GM18867 (cell line): ENCODE results near the gene ABI2.
A peak's percentile ranks its signal among the peaks of the same experiment; 100 is the strongest.
"Not testable (repeated sequence)": the region's sequence is repeated elsewhere in the genome, so short reads cannot be mapped to it uniquely, and the experiment has no call there.

Experiments
- ATAC-seq: cut with Tn5 transposase; IDR thresholded peaks from one replicate; pipeline ENCODE4 v1.9.1; 2021; ENCODE audit warnings: mild to moderate bottlenecking, moderate library complexity; ENCODE audit not compliant: unreplicated experiment

The ABI2 gene

GRCh38 chr2:203327901-203328759, at the start of gene ABI2:
Gene ABI2, plus strand, starts transcription at chr2:203328394. Its CDS starts 121 bp downstream, at chr2:203328515.
- peak; percentile 55 for ATAC-seq

- no peak for ATAC-seq
These were observed 48.9 kb upstream of the ABI2 start for GRCh38 chr2:203279288-203279687.

DNA sequence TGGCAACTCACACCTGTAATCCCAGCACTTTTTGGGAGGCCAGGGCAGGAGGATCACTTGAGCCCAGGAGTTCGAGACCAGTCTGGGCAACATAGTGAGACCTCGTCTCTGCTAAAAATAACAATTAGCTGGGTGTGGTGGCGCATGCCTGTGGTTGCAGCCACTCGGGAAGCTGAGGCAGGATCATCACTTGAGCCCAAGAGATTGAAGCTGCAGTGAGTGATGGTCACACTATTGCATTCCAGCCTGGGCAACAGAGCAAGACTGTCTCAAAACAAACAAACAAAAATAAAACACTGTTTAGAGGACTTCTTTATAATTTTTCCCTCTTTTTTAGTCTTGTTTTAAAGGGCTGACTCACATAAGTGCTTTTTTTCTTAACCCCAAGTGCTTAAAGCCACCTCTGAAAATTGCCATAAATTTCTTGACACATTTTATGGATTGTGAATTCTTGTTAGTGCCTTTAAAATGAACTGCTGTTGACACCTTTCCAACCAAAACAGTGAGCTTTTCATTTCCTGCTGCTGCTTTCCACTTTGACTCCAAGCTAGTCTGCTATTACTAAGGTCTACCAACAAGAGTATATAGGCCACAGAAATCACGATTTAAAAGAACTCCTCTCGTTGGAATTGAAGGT, 47.6 kb upstream of the ABI2 start:
- ATAC-seq, result no peak

- ATAC-seq, result no peak
These were observed 46.1 kb upstream of the ABI2 start for GRCh38 chr2:203282101-203282500.

DNA sequence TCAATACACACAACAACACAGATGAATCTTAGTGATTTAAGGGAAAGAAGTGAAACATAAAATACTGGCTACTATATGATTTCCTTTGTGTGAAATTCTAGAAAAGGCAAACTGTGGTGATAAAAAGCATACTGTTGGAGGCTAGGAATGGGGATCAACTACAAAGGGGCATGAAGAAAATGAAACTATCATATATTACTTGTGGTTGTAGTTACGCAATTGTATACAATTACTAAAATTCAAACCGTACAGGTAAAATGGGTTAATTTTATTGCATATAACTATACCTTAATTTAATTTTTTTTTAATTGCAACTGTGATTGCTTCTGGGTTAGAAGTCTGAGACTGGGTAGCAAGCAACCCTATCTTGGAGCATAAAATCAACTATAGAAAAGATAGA, 41.7 kb upstream of the ABI2 start:
- ATAC-seq, result no peak

- ATAC-seq, result no peak
These were observed 26.5 kb upstream of the ABI2 start for GRCh38 chr2:203301667-203302066.

DNA sequence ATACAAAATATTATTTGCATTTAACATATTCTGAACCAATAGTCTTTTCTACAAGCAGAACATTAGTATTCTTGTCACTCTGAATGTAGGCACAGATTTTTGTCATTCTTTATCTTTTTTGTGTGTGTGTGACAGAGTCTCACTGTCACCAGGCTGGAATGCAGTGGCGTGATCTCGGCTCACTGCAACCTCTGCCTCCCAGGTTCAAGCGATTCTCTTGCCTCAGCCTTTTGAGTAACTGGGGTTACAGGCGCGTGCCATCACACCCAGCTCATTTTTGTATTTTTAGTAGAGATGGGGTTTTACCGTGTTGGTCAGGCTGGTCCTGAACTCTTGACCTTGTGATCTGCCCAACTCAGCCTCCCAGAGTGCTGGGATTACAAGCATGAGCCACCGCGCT, 25.6 kb upstream of the ABI2 start:
- not testable (repeated sequence) for ATAC-seq

DNA sequence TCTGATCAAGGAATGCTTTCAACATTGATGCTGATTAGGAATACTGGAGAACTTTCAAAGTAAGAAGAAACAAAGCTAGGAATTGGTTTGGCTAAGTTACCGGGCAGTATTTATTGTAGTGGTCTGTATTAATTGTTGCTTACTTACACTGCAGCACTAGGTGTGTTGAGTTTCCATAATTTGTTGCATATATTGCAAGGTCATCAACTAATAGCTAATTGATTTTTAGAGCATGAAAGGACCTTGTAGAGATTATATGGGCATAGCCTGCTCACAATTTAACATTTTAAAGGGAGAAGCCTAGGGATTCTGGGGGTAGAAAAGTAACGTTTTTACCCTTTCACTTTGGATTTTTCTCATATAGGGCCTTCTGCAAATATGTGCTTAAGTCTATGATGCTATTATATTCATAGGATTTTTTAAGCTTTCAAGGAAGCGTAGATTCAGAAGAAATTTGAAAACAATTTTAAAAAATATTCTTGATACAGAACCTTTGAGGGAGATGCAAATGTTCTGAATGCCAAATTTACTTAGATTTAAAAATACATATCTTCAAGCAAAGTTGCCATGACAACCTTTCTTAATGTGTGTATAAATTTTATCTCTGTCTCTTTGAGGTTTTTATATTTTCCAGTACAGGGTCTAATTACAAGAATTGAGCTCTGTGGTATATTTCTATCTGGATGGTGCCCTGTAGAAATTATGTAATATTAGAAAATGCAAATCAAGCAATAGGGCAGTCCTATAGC, 17.3 kb upstream of the ABI2 start:
- ATAC-seq, result no peak

DNA sequence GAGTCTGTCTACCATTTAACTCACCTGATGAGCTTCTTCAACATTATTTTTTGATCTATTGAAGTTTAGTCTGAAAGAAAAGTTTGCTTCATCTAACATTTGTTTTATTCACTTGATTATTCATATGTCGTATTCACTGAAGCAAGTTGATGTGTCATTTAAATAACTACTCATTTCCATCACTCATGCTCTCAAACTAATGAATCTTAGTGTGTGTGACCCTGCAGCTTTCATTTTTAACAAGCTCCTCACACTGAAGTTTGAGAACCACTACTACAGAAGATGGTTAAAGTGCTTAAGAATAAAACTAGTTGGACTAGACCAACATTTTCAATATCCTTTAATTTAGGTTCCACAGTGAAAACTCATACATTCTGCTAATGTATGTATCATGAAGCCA, 1.8 kb upstream of the ABI2 start:
- ATAC-seq, result no peak

- ATAC-seq, result no peak
These were observed 653 bp upstream of the ABI2 start for GRCh38 chr2:203327582-203327900.

DNA sequence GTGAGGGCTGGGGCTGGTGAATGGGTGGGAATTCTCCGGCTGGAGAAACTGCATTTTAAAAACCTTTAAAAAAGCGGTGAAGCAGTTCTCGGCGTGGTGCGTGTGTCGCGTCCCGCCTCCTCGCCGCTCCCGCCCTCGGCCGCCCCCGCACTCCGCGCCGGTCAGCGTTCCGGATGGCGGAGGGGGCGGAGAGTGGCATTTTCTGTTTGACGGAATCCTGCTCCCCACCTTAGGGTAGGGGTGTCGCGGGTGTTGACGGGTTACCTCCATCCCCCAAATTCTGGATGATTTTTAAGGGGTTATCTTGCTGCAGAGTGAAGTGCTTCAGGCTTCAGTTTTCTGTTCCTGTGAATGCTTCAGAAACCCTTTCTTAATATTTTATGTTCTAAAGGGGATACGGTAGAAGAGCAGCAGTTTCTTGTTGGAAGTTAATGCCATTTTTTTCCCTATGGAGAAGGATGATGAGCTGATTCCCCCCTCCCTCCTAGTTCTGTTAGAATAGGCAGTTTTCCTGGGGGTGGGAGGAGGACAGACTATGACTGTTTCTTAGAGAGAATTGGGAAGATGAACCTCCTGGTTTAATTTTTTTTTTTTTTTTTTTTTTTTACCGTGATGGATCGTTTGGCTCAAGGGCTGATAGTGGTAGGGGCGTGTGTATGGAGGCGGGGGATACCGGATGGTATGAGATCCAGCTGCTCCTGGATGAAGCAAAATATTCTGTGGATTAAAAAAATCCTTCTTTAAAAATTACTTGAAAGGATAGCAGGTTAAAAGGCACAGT, 756 bp downstream of the ABI2 start:
- peak; percentile 56 for ATAC-seq

DNA sequence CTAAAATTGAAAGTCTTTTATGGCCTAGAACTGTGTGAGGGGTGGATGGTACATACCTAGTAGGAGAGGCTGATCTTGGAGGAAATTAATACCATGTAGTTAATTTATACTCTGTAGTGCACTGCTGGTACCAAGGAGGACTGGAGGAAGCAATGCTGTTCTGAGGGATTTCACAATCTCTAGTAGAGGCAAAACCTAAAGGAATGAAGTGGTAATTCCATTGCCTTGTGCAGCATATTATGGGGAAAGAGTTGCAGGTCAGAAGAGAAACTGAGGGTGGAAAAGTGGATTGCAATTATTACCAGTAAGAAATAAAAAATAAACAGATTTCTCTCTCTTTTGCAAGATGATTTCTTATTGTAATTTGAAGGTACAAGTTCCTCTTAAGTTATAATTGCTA, 2.2 kb downstream of the ABI2 start:
- no peak for ATAC-seq

GRCh38 chr2:203338322-203338721, 10.1 kb downstream of the ABI2 start:
- ATAC-seq, result no peak

DNA sequence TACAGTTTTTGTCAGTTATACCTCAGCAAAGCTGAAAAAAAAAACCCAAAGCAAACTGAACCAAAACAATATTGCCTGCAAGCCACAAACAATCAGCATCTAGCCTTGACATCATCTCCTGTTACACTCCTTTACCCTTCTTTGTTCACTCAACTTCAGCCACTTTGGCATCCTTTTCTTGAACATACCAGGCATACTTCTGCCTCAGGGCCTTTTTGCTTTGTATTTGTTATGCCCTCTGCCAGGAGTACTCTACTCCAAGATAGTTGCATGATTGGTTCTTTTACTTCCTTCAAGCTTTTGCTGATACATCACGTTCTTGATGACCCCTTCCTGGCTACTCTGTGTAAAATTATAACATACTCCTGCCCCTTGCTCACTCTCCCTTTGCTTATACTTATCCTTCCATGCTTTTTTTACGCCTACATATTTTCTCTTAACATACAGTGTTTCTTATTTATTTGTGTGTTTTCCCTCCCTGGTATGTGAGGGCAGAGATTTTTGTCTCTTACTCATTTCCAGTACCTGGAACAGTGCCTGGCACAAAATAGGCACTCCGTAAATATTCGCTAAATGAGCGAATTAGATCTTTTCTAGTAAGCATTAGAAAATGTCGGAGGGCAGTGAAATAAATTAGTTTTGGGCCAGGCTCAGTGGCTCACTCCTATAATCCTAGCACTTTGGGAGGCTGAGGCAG, 12.7 kb downstream of the ABI2 start:
- ATAC-seq, result no peak

DNA sequence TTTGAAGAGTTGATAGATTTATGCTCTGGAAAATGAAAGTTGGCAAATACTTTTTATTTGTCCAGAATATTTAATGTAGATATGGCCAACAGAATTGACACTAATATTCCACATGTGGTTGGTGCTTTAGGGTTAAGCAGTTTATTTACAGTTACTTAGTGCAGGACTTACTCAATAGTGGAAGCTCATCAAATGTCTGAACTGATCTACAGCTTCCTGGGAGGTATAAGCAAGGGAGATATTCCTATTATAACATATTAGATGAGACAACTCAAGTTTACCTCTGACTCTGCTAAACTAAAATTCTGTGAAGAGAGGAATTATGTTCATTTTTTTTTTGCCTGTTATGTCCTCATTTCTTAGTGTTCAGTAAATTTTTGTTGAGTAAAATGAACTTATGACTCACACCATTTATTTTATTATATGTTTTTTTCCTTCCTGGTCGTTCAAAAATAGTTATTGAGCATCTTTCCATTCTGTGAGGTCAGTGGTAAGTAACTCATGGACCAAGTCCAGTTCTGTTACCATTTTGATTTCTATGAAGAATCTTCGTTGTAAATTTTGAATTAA, 13.6 kb downstream of the ABI2 start:
- no peak for ATAC-seq

DNA sequence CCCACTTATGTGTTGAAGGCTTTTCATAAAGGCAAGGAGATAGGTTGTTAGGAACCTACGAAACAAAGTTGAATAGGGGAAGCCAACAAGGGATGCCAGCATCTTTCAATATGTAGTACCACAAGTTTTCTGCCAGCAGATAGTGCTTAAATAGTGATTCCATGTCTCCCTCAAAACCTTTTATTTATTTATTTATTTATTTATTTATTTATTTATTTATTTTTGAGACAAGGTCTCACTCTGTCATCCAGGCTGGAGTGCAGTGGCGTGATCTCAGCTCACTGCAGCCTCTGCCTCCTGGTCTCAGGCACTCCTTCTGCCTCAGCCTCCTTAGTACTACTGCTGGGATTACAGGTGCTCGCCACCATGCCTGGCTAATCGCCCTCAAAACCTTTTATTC, 14.2 kb downstream of the ABI2 start:
- ATAC-seq, result not testable (repeated sequence)

DNA sequence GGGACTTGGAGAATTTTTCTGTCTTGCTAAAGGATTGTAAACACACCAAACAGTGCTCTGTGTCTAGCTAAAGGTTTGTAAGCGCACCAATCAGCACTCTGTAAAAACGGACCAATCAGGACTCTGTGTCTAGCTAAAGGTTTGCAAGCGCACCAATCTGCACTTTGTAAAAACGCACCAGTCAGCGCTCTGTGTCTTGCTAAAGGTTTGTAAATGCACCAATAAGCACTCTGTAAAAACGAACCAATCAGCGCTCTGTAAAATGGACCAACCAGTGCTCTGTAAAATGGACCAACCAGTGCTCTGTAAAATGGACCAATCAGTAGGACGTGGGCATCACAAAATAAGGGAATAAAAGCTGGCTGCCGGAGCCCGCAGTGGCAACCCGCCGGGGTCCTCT, 16.5 kb downstream of the ABI2 start:
- ATAC-seq, result no peak

DNA sequence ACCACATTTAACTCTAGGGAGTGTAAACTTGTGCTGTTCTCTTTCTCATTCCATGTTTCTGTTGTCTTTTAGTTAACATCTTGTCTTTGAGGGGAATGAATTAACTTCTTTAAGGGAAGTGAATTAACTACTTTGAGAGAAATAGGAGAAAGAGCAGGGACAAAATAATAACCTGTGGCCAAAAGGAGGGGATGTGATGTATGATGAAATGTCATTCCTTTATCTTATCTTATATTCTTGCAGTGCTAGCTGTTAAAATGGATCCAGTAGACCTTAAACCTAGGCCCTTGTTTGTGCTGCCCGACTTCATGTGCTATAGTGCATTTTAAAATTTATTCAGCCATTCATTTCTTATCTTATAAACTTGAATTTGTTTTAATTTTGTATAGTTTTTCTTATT, 18.4 kb downstream of the ABI2 start:
- ATAC-seq, result no peak

DNA sequence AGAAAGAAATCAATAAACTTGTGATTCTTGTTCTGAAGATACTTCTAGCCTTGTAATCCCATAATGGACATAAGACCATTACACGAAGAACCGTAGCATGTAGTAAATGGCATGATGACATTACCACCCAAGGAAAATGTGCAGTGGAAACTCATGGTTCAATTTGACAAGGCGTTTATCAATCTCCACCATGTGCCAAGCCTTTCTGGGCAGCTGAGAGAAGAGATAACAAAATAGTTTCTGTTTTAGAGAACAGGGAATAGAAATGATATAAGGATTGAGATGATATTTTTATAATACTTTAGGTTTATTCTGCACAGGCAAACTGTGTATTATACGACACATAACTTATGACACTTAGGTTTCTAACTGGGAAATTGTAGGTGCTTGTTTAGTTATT, 19.2 kb downstream of the ABI2 start:
- ATAC-seq, result no peak

GRCh38 chr2:203352604-203353255, 24.5 kb downstream of the ABI2 start:
- ATAC-seq, result no peak
